ENCODE measurements around the gene PCSK6. TPM values are rescaled to one million over a fixed set of nuclear protein-coding genes. Genes with fewer than 3 reads are reported as not detected.

PCSK6 gene
- total RNA-seq, 4 donors from 2014 or later = 1.4 to 12.8 (median 6.9) TPM

- no peak for TF ChIP-seq POLR2A (IDR thresholded peaks at IDR 0.05)
- DNase-seq = no peak
- no peaks in the 10 kb centered on the region for H3K27me3 ChIP-seq
- H3K9me3 ChIP-seq = no peaks in the 10 kb centered on the region
- H3K36me3 ChIP-seq = no peaks in the 10 kb centered on the region
- H3K4me1 ChIP-seq = no peaks in the 10 kb centered on the region
- intact Hi-C loops (cut with DNase I; ENCODE audit: low total_unique reads) = no loop called here
- no peak overlapping the region for H3K27ac ChIP-seq
- no peak overlapping the region for H3K4me3 ChIP-seq
These were observed 118.4 kb downstream of the PCSK6 start for GRCh38 chr15:101371081-101371480.

GRCh38 chr15:101370330-101371024 is 119.0 kb downstream of the PCSK6 start:
- Histone ChIP-seq H3K9me3 (no peaks in the 10 kb centered on the region), H3K27me3 (no peaks in the 10 kb centered on the region), H3K27ac (no peak overlapping the region), H3K4me3 (no peak overlapping the region), H3K4me1 (no peaks in the 10 kb centered on the region), H3K36me3 (no peaks in the 10 kb centered on the region)
- intact Hi-C loops (cut with DNase I; ENCODE audit: low total_unique reads) = no loop called here
- no peak for TF ChIP-seq POLR2A (IDR thresholded peaks at IDR 0.05)
- no peak for TF ChIP-seq CTCF (IDR thresholded peaks at IDR 0.05)
- DNase-seq = no peak

DNA sequence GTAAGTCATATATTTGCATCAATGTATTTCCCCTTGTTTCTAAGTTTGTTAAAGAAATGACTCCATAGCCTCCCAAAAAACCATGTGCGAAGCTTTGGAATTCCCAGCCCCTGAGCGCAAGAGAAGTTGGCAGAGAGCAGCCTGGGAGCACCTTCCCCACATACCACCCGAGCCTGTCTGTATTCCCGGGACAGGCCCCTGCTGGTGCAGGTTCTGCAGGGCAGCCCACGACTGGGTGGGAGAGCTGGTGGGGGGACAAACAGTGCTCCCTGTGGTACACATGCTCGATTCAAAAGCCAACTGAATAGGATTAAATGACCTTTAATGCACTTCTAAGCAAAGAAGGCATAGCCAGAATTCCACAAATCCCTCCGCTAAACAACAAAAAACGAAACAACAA is 119.8 kb downstream of the PCSK6 start:
- TF ChIP-seq POLR2A (IDR thresholded peaks at IDR 0.05) (no peak), CTCF (IDR thresholded peaks at IDR 0.05) (no peak)
- no peak overlapping the region for H3K27ac ChIP-seq
- no peaks in the 10 kb centered on the region for H3K36me3 ChIP-seq
- H3K4me1 ChIP-seq = no peaks in the 10 kb centered on the region
- no peak for DNase-seq
- intact Hi-C loops (cut with DNase I; ENCODE audit: low total_unique reads) = no loop called here
- H3K9me3 ChIP-seq = no peaks in the 10 kb centered on the region
- H3K4me3 ChIP-seq = no peak overlapping the region
- H3K27me3 ChIP-seq = no peaks in the 10 kb centered on the region

- H3K27ac ChIP-seq = no peak overlapping the region
- DNase-seq = no peak
- intact Hi-C loops (cut with DNase I; ENCODE audit: low total_unique reads) = no loop called here
- H3K4me1 ChIP-seq = no peaks in the 10 kb centered on the region
- H3K4me3 ChIP-seq = no peak overlapping the region
- H3K27me3 ChIP-seq = no peaks in the 10 kb centered on the region
- no peaks in the 10 kb centered on the region for H3K36me3 ChIP-seq
- H3K9me3 ChIP-seq = no peaks in the 10 kb centered on the region
- TF ChIP-seq POLR2A (IDR thresholded peaks at IDR 0.05) (no peak), CTCF (IDR thresholded peaks at IDR 0.05) (no peak)
These were observed 120.5 kb downstream of the PCSK6 start for GRCh38 chr15:101368861-101369642.

GRCh38 chr15:101368086-101368780 is 121.3 kb downstream of the PCSK6 start:
- no peaks in the 10 kb centered on the region for H3K27me3 ChIP-seq
- intact Hi-C loops (cut with DNase I; ENCODE audit: low total_unique reads) = no loop called here
- no peak for DNase-seq
- no peaks in the 10 kb centered on the region for H3K4me1 ChIP-seq
- TF ChIP-seq CTCF (IDR thresholded peaks at IDR 0.05) (no peak), POLR2A (IDR thresholded peaks at IDR 0.05) (no peak)
- H3K36me3 ChIP-seq = no peaks in the 10 kb centered on the region
- no peaks in the 10 kb centered on the region for H3K9me3 ChIP-seq
- no peak overlapping the region for H3K4me3 ChIP-seq
- no peak overlapping the region for H3K27ac ChIP-seq

Measured in uterus (tissue), 4 donors.